RCC 7860 (cell line): ENCODE measurements around the gene AFF4.
"Not testable (repeated sequence)": the region's sequence is repeated elsewhere in the genome, so short reads cannot be mapped to it uniquely, and the experiment has no call there.

Experiments used
- DNase-seq: peaks from one replicate; pipeline ENCODE4 v3.0.0-alpha.2; 2015; ENCODE audit warnings: low spot score
- FAIRE-seq: peaks from 2 replicates; lab custom pipeline; 2012; peaks lifted over from hg19 to GRCh38; lab: Jason Lieb, UNC

Gene AFF4

GRCh38 chr5:132956166-132956799, 7.2 kb downstream of the AFF4 start:
- FAIRE-seq, DNase-seq: not testable (repeated sequence)

DNA sequence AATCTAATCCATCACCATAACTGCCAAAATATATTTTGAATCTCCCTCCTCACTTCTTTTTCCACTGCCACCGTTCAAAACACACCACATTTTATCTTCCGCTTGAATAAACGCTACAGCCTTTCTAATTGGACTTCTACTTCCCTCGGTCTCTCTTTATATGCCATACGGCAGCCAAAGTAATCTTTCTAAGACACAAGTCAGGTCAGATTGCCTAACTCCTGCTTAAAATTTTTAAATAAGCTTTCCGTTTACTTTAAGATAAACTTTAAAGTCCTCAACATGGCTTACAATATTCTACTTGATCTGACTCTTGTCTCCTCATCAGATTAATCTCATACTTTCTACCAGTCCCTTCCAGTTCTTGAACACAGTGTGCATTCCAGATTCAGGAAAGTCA, 9.7 kb downstream of the AFF4 start:
- DNase-seq: no peak
- no peak for FAIRE-seq

GRCh38 chr5:132952829-132953228, 10.6 kb downstream of the AFF4 start:
- FAIRE-seq (no peak), DNase-seq (no peak)

GRCh38 chr5:132951897-132952296, 11.5 kb downstream of the AFF4 start:
- no peak for FAIRE-seq

DNA sequence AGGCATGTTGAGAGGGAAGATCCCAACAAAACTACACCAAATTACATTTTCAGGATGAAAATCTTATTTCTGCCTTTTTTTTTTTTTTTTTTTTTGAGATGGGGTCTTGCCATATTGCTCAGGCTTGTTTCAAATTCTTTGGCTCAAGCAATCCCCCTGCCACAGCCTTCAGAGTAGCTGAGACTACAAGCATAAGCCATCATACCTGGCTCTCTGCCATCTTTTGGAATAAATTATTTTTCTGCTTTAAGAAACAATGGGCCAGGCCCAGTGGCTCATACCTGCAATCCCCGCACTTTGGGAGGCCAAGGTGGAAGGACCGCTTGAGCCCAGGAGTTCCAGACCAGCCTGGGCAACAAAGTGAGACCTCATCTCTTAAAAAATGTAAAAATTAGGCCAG, 14.3 kb downstream of the AFF4 start:
- DNase-seq: no peak
- no peak for FAIRE-seq

More at GRCh38 chr5:132951897-132952296, 11.5 kb downstream of the AFF4 start:
- no peak for DNase-seq

- FAIRE-seq: no peak
- no peak for DNase-seq
These were observed 15.8 kb downstream of the AFF4 start for GRCh38 chr5:132947671-132948070.

- FAIRE-seq, DNase-seq: not testable (repeated sequence)
These were observed 18.1 kb downstream of the AFF4 start for GRCh38 chr5:132945315-132945714.

DNA sequence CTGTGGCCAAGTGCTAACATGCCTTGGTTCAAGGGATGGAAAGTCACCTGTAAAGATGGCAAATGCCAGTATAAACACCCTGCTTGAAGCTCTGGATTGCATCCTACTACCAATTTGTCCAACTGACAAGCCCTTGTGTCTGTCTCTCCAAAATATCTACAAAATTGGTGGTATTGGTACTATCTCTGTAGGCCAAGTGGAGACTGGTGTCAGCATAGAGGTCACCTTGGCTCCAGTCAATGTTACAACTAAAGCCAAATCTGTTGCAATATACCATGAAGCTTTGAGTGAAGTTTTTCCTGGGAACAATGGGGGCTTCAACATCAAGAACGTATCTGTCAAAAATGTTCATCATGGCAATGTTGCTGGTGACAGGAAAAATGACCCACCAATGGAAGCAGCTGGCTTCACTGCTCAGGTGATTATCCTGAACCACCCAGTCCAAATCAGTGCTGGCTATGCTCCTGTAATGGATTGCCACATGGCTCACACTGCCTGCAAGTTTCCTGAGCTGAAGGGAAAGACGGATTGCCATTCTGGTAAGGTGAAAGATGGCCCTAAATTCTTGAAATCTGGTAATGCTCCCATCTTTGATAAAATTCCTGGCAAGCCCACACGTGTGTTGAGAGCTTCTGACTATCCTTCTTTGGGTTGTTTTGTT, 19.9 kb downstream of the AFF4 start:
- FAIRE-seq (no peak), DNase-seq (no peak)

- FAIRE-seq: no peak
- no peak for DNase-seq
These were observed 22.1 kb downstream of the AFF4 start for GRCh38 chr5:132941331-132941730.

DNA sequence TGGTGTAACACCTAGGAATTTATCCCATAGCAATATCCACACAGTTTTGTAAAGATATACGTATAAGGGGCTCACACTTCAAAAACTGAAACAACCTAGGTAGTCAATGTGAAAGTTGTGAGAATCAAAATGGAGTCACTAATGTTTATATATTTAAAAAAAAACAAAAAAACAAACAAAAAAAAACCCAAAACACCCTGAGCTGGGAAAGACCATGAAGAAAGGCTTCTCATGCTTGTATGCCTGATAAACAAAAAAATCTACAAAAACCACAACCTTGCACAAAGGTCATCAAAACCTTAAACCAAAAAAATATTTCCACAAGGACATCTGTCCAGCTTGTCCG, 35.4 kb downstream of the AFF4 start:
- no peak for FAIRE-seq

GRCh38 chr5:132927355-132928061, 35.9 kb downstream of the AFF4 start:
- FAIRE-seq: no peak
- no peak for DNase-seq

More for the DNA sequence above, 35.4 kb downstream of the AFF4 start:
- no peak for DNase-seq

DNA sequence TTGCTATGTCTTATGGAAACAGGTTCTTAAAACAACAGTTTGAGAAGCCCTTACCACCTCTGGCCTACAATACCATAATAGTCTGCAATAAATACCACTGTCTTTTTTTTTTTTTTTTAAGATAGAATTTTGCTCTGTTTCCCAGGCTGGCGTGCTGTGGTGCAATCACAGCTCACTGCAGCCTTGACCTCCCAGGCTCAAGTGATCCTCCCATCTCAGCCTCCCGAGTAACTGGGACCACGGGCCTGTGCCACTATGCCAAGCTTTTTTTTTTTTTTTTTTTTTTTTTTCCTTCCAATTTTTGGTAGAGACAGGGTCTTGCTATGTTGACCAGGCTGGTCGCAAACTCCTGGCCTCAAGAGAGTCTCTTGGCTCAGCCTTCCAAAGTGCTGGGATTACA, 37.0 kb downstream of the AFF4 start:
- no peak for FAIRE-seq
- no peak for DNase-seq

GRCh38 chr5:132916086-132916485, 47.3 kb downstream of the AFF4 start:
- DNase-seq: no peak
- no peak for FAIRE-seq

- FAIRE-seq: no peak
- DNase-seq: no peak
These were observed 47.8 kb downstream of the AFF4 start for GRCh38 chr5:132915681-132916080.

DNA sequence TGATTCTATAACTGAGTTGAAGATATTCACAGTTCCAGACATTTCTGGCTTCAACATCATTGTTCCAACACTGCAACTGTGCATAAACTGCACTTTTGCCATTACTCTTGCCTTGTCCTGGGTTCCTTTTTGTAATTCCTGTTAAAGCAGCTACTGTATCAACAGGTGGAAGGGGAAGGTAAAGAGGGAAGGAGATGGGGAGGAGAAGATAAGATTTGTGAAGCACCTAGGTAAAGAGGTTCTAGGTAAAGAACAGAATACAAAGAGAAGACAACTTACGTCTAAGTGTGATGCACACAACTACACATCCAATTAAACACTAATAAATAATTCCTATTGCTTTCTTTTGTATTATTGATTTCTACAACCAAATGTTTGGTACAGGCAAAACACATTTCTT, 53.7 kb downstream of the AFF4 start:
- FAIRE-seq (no peak), DNase-seq (no peak)

- DNase-seq (no peak), FAIRE-seq (no peak)
These were observed 56.3 kb downstream of the AFF4 start for GRCh38 chr5:132907161-132907560.

GRCh38 chr5:132905938-132906337, 57.5 kb downstream of the AFF4 start:
- no peak for DNase-seq
- no peak for FAIRE-seq

GRCh38 chr5:132901730-132902129, 61.7 kb downstream of the AFF4 start:
- FAIRE-seq (no peak), DNase-seq (no peak)

GRCh38 chr5:132901036-132901435, 62.4 kb downstream of the AFF4 start:
- DNase-seq: no peak
- no peak for FAIRE-seq

GRCh38 chr5:132898094-132898493, 65.3 kb downstream of the AFF4 start:
- FAIRE-seq: no peak
- DNase-seq: no peak

GRCh38 chr5:132896685-132897084, 66.7 kb downstream of the AFF4 start:
- DNase-seq: no peak
- FAIRE-seq: no peak

- FAIRE-seq (no peak), DNase-seq (no peak)
These were observed 67.6 kb downstream of the AFF4 start for GRCh38 chr5:132895719-132896305.
